ENCODE data around the gene PCYT1A.

GRCh38 chr3:196197524-196197923 is 90.0 kb downstream of the PCYT1A start:
- TF ChIP-seq EZH2 (IDR thresholded peaks at IDR 0.05; ENCODE audit: insufficient read depth, poor library complexity, severe bottlenecking) (no peak), EZH2phosphoT487 (IDR thresholded peaks at IDR 0.05; ENCODE audit: insufficient read depth, low read depth) (no peak)

All from GM23248 (cell line).